Stimulated activated CD4-positive, alpha-beta T cell treated with anti-CD3 and anti-CD28 coated beads, TNF-alpha, amount 100 ng/mL, for 48 hours (primary cell): ENCODE data around the gene PSMA4.
A peak's percentile ranks its signal among the peaks of the same experiment; 100 is the strongest.
"Not testable (repeated sequence)": the region's sequence is repeated elsewhere in the genome, so short reads cannot be mapped to it uniquely, and the experiment has no call there.

ENCODE experiments used
- DNase-seq, 3 donors: peaks; one replicate each; pipeline ENCODE4 v3.0.0-alpha.2; 2020; ENCODE audit warnings: low read depth in 3 of 3

Gene PSMA4

DNA sequence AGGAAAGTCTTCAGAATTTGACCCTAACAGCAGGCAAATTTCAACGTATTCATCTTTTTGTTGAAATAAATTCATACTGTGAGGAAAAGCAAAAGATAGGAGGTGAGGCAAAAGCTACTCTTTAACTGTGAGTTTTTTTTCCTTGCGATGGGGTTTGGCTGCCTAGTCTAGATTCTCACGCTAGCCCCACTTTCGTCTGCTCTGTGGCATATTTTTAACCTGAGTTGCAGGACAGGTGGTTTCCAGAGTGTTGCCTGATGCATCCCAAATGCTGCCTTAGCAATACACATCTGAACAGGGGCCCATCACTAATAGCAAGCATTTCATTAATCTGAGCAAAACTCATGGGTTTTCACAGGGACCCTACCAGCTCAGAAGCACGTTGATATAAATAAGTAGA is 11.7 kb downstream of the PSMA4 start:
- DNase-seq: no peak

DNA sequence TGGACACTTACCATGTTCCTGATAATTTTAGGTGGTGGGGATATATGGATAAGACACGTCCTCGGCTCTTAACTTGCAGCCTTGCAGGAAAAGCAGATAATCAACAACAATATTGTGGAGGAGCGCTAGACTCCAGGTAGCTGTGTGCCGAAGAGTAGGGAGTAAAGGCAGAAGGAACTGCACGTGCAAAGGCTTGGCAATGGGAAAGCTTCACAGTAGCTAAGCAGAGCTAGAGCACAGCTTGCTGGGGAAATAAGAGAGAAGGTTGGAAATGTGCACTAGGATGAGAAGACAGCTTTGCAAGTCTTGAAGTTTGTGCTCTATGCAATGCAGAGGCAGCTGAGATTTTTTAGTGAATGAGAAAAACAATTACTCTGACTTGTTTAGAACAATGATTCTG is 12.4 kb downstream of the PSMA4 start:
- no peak for DNase-seq

DNA sequence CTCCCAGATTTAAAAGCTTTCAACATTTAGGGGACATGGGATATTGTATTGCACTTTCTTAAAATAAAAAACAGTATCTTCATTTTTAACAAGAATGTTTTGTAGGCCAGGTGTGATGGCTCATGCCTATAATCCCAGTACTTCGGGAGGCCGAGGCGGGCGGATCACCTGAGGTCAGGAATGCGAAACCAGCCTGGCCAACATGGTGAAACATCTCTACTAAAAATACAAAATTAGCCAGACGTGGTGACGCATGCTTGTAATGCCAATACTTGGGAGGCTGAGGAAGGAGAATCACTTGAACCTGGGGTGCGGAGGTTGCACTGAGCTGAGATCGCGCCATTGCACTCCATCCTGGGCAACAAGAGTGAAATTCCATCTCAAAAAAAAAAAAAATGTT is 20.0 kb downstream of the PSMA4 start:
- DNase-seq: not testable (repeated sequence)

DNA sequence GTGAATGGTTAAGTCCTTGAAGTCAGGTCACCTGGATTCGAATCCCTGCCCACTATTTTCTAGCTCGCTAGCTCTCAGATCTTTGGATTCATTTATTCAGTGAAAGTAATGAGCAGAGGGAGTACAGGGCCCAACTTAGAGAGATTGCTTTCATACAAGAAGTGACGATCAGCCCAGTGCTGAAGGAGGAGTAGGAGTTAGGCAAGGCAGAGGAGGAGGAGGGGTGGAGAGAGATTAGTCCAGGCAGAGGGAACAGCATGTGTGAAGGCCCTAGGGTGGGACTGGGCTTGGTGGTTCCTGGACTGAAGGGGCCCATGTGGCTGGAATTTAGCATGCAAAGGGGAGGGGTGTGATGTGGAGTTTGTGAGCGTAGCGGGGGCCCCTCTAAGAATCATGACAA is 21.2 kb downstream of the PSMA4 start:
- no peak for DNase-seq

DNA sequence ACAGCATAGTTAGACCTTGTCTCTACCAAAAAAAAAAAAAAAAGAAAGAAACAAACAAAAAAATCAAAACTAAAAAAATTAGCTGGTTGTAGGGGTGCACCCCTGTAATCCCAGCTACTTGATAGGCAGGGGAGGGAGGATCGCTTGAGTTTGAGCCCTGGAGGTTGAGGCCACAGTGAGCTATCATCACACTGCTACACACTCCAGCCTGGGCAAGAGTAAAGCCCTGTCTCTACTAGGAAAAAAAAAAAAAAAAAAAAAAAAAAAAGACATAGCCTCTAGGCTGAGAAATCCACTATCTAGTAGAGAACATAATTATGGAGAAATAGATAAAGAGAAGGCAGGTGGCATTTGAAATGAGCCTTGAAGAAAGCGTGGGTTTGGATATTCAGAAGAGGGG is 22.8 kb downstream of the PSMA4 start:
- no peak for DNase-seq

DNA sequence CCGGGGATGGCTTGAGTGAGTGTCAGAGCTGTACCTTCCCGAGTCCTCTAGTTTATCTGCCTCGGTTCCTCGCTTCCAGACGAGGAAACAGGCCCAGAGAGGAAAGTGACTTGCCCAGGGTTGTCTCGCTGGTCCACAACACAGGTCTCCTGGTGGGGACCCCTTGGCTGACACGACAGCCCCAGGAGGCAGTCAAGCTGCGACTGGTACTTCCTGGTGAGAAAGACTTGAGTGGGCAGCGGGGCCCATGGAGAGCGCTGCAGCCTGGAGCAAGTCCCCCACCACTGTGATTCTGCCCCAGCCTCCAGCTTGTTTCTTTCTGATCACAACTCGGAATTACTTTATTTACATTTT is 24.5 kb downstream of the PSMA4 start:
- no peak for DNase-seq

DNA sequence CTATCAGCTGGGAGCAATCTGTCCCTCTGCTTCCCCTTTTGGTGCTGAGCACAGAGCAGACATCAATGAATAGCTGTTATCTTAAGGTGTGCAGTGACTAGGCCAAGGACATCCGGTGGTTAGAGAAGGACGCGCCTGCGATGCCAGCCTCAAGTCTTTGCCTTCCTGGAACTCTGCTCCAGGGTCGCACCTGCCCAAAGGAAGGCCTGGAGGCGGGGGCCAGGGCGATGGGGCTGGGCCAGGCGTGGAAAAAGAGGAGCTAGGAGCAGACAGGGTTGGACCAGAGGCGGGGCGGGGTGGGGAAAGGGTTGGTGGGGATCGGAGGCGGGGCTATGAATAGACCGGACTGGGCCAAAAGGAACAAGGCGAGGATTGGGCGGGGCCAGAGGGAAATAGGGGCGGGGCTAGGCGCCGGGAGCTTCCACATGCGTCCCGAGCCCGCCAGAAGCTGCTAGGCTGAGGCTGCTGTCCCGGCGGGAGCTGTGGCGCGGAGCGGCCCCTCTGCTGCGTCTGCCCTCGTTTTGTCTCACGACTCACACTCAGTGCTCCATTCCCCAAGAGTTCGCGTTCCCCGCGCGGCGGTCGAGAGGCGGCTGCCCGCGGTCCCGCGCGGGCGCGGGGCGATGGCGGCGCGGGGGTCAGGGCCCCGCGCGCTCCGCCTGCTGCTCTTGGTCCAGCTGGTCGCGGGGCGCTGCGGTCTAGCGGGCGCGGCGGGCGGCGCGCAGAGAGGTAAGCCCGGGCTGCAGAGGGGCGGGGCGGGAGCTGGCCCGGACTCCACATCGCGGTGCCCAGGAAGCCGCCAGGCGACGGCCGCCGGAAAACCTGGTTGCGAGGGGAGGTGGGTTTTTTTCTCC is 25.1 kb downstream of the PSMA4 start, which contains the start of gene CHRNA5:
Gene CHRNA5 (plus strand): TSS at position 424 of the 854 bp plus-strand sequence. CDS start 200 bp downstream, at position 624.
- peak; percentile 56 to 80 (median 61) for DNase-seq

DNA sequence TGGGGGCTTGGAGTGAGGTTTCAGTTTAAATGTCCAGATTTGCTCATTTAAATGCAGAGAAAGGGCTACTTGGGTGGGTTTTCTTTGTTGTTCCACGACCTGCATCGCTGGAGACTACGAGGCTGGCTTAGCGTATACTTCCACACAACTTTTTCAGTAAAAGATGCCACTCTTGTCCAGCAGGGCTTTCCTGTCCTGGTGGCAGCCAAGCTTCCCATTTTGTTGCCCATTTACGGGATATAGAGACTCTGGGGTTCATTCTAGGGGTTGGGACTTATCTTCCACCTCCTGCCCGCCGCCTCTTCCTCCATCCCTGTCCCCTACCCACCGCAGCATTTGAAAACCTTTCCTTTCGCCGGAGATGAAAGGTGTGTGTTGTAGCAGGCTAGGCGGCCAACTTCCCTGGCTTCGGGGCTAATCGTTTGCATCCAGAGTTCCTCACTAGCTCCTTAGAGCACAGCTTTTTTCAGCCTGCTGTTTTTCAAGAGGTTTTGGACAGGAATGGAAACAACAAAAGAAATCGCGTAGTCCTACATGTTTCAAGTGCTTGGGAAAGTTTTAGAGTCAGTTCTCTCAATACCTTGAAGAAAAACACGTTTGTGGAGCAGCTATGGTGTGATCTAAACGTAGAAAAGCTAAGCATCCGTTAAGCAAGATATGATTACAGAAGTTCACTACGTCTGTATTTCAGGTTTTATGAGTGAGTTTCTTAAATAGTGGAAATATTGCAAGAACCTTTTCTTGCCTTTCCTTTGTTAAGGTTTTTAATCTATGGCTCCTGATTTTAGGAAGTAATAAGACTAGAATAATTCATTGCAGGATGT is 25.9 kb downstream of the PSMA4 start:
- DNase-seq: no peak

DNA sequence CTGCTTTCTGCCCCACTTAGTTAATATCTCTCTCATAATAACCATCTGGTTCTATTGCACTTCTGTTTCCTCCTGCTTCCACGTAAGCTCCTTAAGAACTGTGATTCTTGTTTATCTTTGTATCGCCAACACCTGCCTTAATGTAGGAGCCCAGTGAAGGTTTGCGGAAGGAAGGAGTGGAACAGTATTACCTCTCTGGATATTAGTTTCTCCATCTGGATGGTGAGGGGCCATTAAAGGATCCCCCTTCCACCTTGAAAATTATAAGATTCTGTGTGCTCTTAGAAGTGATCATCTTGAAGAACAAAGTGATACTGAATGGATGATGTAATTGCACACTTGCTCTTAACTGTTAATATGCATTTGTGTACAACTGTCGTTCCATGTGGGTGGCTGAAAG is 27.3 kb downstream of the PSMA4 start:
- no peak for DNase-seq

DNA sequence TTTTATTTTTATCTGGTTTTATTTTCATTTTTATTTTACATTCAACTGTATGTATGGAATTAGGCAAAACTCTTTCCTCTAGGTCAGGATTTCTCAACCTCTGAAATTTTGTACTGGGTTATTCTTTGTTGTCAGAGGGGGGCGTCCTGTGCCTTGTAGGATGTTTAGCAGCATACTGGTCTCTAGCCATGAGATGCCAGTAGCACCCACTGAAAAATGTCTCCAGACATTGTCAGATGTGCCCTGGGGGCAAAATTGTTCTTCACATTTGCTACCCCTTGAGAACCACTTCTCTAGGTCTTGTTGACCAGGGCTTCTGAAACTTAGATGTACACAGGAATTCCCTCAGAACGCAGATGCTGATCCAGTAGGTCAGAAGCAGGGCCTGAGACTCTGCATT is 30.5 kb downstream of the PSMA4 start:
- DNase-seq: no peak

DNA sequence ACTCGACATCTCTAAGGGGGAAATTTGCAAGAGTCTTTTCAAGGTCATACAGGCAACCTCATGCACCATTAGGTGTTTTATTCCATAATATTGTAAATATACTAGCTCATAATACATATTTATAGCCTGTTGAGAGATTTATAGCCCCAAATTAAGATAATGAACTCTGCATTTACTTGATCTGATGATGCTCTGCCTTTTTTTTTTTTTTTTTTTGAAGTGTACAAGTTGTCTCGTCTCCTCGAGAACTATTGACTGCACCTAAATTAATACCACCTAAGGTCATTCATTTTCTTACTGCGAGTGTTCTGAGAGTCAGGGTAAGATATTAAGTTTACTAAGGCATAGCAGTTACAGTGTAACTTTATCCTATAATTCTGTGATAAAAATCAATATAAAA is 31.1 kb downstream of the PSMA4 start:
- DNase-seq: no peak

DNA sequence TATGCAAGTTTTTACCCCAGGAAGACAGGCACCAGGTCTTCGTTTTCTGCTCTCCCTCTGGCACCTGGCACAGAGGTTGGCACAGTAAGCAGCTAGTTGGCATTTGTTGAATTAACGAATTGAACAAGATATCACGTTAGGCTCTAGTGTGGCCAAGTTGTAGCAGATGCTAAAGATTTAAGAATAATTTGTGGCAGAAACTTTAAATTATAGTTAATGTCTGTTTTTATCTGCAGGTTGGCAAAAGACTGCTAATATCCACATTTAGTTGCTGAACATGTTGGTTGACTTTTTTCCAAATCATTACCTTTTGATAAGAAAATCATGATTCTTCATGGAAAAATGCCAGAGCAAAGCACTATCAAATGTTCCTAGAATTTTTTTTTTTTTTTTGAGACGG is 33.2 kb downstream of the PSMA4 start:
- no peak for DNase-seq

DNA sequence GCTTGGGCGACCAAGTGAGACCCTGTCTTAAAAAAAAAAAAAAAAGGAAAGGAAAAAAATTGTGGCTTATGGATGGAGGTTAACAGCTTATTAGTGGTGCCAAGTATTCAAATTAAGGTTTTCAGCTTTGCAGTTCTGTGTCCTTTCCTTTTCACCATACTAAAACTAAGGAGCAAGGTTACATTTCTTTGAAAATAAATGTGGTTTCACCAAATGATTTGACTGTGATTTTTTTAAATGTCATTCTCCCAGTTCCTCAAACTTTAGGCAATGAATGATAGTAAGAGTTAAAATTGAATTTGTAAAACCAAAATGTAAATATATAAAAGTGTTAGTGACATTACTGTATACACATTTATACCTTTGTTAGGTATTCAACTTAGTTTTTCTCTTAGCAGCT is 34.7 kb downstream of the PSMA4 start:
- no peak for DNase-seq

DNA sequence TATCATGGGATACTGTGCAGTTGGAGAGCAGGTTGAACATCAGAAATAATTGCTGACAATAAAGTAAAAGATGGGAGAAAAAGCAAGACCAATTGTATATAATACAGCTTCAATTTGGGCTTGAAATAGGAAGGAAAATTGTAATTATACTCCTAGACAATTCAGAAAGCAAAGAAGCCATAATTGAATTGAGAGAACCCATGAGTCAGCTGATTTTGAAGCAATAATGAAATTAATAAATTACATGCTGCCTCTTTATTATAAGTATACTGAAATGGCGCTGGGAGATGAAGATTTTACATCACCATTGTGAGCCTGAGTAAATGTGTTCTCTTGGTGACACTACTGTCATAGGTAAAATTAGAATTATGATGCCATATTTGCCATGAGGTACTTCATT is 57.3 kb downstream of the PSMA4 start:
- no peak for DNase-seq

DNA sequence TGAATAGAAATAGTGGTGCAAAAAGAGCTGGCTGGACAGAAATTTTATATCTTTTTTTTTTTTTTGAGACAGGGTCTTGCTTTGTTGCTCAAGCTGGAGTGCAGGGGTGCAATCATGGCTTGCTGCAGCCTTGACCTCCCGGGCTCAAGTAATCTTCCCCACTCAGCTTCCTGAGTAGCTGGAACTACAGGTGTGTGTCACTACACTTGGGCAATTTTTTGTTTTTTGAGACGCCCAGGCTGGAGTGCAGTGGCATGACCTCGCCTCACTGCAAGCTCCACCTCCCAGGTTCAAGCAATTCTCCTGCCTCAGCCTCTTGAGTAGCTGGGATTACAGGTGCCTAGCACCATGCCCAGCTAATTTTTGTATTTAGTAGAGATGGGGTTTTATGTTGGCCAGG is 58.1 kb downstream of the PSMA4 start:
- DNase-seq: no peak

DNA sequence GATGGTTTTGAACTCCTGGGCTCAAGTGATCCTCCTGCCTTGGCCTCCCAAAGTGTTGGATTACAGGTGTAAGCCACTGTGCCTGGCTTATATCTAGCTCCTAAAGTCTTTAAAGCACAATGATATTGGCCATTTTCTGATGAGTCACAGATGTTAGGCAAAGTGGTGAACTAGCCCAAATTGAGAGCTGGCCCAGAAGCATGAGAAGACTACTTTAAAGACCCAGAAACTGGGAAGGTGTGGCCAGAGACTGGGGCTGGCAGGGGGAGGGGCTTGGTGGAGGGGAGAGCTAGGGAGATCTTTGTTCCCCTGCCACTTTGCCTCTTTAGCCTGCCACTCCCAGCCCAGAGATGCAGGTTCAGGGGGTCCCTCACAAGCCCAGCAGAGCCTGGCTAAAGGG is 58.9 kb downstream of the PSMA4 start:
- DNase-seq: no peak
